Esophagus muscularis mucosa (tissue), 3 donors: ENCODE results near the gene RBSN.

Experiments used
- POLR2AphosphoS5 ChIP-seq, 2 donors: sonication (generic); formaldehyde crosslinking; IDR thresholded peaks; one replicate each; pipeline ENCODE4 v1.6.1; 2017; ENCODE audit warnings: antibody characterized with exemption in 2 of 2
- TF ChIP-seq, protein P1 (sequence below), 3 experiments: fragments of 200-600 bp in 2 of 3; fragments of 450-650 bp in 1 of 3; sonication (generic) in 2 of 3; IDR thresholded peaks; one replicate each; pipeline ENCODE4 v1.5.1; 2017 to 2019; ENCODE audit warnings: antibody characterized with exemption in 3 of 3, mild to moderate bottlenecking in 2 of 3, moderate library complexity in 1 of 3

GRCh38 chr3:15038306-15038705, 60.6 kb downstream of the RBSN start:
- TF ChIP-seq, protein P1, sequence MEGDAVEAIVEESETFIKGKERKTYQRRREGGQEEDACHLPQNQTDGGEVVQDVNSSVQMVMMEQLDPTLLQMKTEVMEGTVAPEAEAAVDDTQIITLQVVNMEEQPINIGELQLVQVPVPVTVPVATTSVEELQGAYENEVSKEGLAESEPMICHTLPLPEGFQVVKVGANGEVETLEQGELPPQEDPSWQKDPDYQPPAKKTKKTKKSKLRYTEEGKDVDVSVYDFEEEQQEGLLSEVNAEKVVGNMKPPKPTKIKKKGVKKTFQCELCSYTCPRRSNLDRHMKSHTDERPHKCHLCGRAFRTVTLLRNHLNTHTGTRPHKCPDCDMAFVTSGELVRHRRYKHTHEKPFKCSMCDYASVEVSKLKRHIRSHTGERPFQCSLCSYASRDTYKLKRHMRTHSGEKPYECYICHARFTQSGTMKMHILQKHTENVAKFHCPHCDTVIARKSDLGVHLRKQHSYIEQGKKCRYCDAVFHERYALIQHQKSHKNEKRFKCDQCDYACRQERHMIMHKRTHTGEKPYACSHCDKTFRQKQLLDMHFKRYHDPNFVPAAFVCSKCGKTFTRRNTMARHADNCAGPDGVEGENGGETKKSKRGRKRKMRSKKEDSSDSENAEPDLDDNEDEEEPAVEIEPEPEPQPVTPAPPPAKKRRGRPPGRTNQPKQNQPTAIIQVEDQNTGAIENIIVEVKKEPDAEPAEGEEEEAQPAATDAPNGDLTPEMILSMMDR (IDR thresholded peaks at IDR 0.05), result no peak
- TF ChIP-seq POLR2AphosphoS5 (IDR thresholded peaks at IDR 0.05), result no peak
